Measurements from ENCODE around the gene SFR1. TPM values are rescaled to one million over a fixed set of nuclear protein-coding genes. Genes with fewer than 3 reads are reported as not detected.

SFR1 gene
- 7.3 and 10.4 TPM in 2 replicates for total RNA-seq

GRCh38 chr10:104121485-104122224 lies at the start of gene SFR1:
SFR1 (plus strand) TSS chr10:104122171; CDS start chr10:104122184, 13 bp downstream.

GRCh38 chr10:104085801-104086400 lies 36.1 kb upstream of the SFR1 start, which contains the start of gene COL17A1:
COL17A1 (minus strand) TSS chr10:104085880; CDS start chr10:104080673, 5,207 bp downstream.

Other genes starting within 250 kb of the SFR1 start
- gene STN1, start 204.0 kb upstream of the SFR1 start, total RNA-seq: 29.1 and 42.5 TPM in 2 replicates
- gene SLK, start 155.0 kb upstream of the SFR1 start, total RNA-seq: 70.4 and 72.8 TPM in 2 replicates
- gene COL17A1, start 36.3 kb upstream of the SFR1 start, total RNA-seq: 2.2 and 5.4 TPM in 2 replicates
- under 0.01 and 0.09 TPM in 2 replicates for gene CFAP43, start 110.2 kb downstream of the SFR1 start, total RNA-seq
- gene GSTO1, start 132.7 kb downstream of the SFR1 start, total RNA-seq: 173 and 245 TPM in 2 replicates
- 0.18 and 0.66 TPM in 2 replicates for gene GSTO2, start 147.0 kb downstream of the SFR1 start, total RNA-seq
- gene ITPRIP, start 216.3 kb downstream of the SFR1 start, total RNA-seq: 15.4 and 31.4 TPM in 2 replicates
- gene CFAP58, start 231.7 kb downstream of the SFR1 start, total RNA-seq: 0.56 and 0.63 TPM in 2 replicates

Data from endothelial cell of coronary artery (primary cell).